GM12878 (cell line): Measurements from ENCODE around the gene GRIK4. TPM values are rescaled to one million over a fixed set of nuclear protein-coding genes. Genes with fewer than 3 reads are reported as not detected.
A peak's percentile ranks its signal among the peaks of the same experiment; 100 is the strongest.

Experiments used
- ATF2 ChIP-seq: IDR thresholded peaks from 2 replicates; pipeline ENCODE4 v1.6.1; 2012; ENCODE audit warnings: low read length, inconsistent platforms
- BCLAF1 ChIP-seq: fragments of 450-650 bp; IDR thresholded peaks from 2 replicates; pipeline ENCODE4 v1.6.1; 2017; ENCODE audit warnings: antibody characterized with exemption, mild to moderate bottlenecking, moderate library complexity
- DPF2 ChIP-seq: fragments of 450-650 bp; IDR thresholded peaks from 2 replicates; pipeline ENCODE4 v1.6.1; 2017; ENCODE audit warnings: mild to moderate bottlenecking
- E2F8 ChIP-seq: fragments of 450-650 bp; IDR thresholded peaks from 2 replicates; pipeline ENCODE4 v1.6.1; 2018; ENCODE audit warnings: mild to moderate bottlenecking, low read depth, moderate library complexity; ENCODE audit not compliant: partially characterized antibody
- ETV6 ChIP-seq, 2 experiments: fragments of 450-650 bp in 1 of 2; IDR thresholded peaks in 1 of 2; conservative IDR thresholded peaks in 1 of 2; 2 replicates each; pipeline ENCODE4 v1.6.1; 2014; ENCODE audit warnings: antibody characterized with exemption in 1 of 2, borderline replicate concordance in 1 of 2, low read depth in 1 of 2, mild to moderate bottlenecking in 1 of 2, moderate library complexity in 1 of 2
- FOXK2 ChIP-seq: fragments of 450-650 bp; IDR thresholded peaks from 2 replicates; pipeline ENCODE4 v1.6.1; 2017; ENCODE audit warnings: mild to moderate bottlenecking, moderate library complexity
- IRF4 ChIP-seq: IDR thresholded peaks from 2 replicates; pipeline ENCODE4 v1.6.1; 2011; ENCODE audit warnings: low read depth, low read length
- JUNB ChIP-seq: IDR thresholded peaks from 2 replicates; pipeline ENCODE4 v1.6.1; 2016; ENCODE audit warnings: antibody characterized with exemption, mild to moderate bottlenecking
- MTA3 ChIP-seq: IDR thresholded peaks from 2 replicates; pipeline ENCODE4 v1.6.1; 2012; ENCODE audit warnings: low read length, inconsistent platforms, borderline replicate concordance
- MYC ChIP-seq: IDR thresholded peaks from 2 replicates; pipeline ENCODE4 v1.6.1; 2011; ENCODE audit warnings: mild to moderate bottlenecking, low read length, moderate library complexity, inconsistent platforms; ENCODE audit not compliant: insufficient read depth, insufficient replicate concordance, insufficient read length, severe bottlenecking
- RFX5 ChIP-seq: IDR thresholded peaks from 2 replicates; pipeline ENCODE4 v1.6.1; 2011; ENCODE audit warnings: low read depth, low read length, improper control_type of control experiment
- RUNX3 ChIP-seq: IDR thresholded peaks from 2 replicates; pipeline ENCODE4 v1.6.1; 2012; ENCODE audit warnings: low read length, inconsistent platforms
- SMC3 ChIP-seq: IDR thresholded peaks from 2 replicates; pipeline ENCODE4 v1.6.1; 2011; ENCODE audit warnings: low read length, improper control_type of control experiment, borderline replicate concordance
- SRF ChIP-seq, 2 experiments: IDR thresholded peaks; 2 replicates each; pipeline ENCODE4 v1.6.1; 2011; ENCODE audit warnings: low read depth in 2 of 2, low read length in 2 of 2, mild to moderate bottlenecking in 1 of 2, moderate library complexity in 1 of 2
- WRNIP1 ChIP-seq: IDR thresholded peaks from 2 replicates; pipeline ENCODE4 v1.6.1; 2011; ENCODE audit warnings: low read depth, low read length, improper control_type of control experiment, borderline replicate concordance
- ZNF592 ChIP-seq: fragments of 450-650 bp; IDR thresholded peaks from 2 replicates; pipeline ENCODE4 v1.6.1; 2017; ENCODE audit warnings: mild to moderate bottlenecking, moderate library complexity
- polyA plus RNA-seq, 11 experiments: library from polyadenylated mRNA; depleted of rRNA in 4 of 11; unstranded in 6 of 11; stranded (reverse) in 5 of 11; fragments of >200 nt; fragmentation: Nextera tagmentation in 4 of 11; fragmentation: Illumina TruSeq in 1 of 11; extraction: Ambion mirVana in 4 of 11; extraction: Trizol in 1 of 11; gene quantifications; 1 replicate in 1 of 11; 2 replicates in 10 of 11; pipeline versions ENCODE4 v1.2.1 to v1.2.3, GENCODE V29; 2011 to 2016; ENCODE audit warnings: inconsistent platforms in 2 of 11, missing spikeins in 2 of 11, low read depth in 1 of 11
- total RNA-seq, 4 experiments: library from RNA; depleted of rRNA in 3 of 4; stranded (reverse); fragments of >200 nt in 3 of 4; fragmentation: Illumina TruSeq in 1 of 4; extraction: Trizol in 1 of 4; gene quantifications; 2 replicates each; pipeline versions ENCODE4 v1.2.1 to v1.2.3, GENCODE V29; 2013 to 2021

The GRIK4 gene
- total and polyA plus RNA-seq, 10 of the 15 experiments (the other 5 are each of a cell fraction or from before 2014, with no cell fraction given) = 0.33 to 3.6 (median 0.72) TPM

GRCh38 chr11:120612513-120613263 lies 101.1 kb downstream of the GRIK4 start (continued):
- no peak; a peak in 1 of 4 replicates for TF ChIP-seq ETV6 (conservative IDR thresholded peaks at IDR 0.05 in 1 of 2, IDR thresholded peaks at IDR 0.05 in 1 of 2; ENCODE audit: borderline replicate concordance in 1 of 2, low read depth in 1 of 2)
- peak; percentile 56; the same call in 1 of the 2 replicates for TF ChIP-seq MTA3
- 0 out of 4 replicates have a peak, but pooled peaks of 1 of the 2 experiments have one; percentile 50 for TF ChIP-seq SRF (IDR thresholded peaks at IDR 0.05; ENCODE audit: low read depth in 2 of 2, low read length in 2 of 2)
- TF ChIP-seq E2F8 = no peak
- peak; percentile 99 for TF ChIP-seq DPF2
- no peak for TF ChIP-seq RFX5
- TF ChIP-seq ZNF592 = no peak; the same call in 1 of the 2 replicates
- peak; percentile 84 for TF ChIP-seq RUNX3
- peak; percentile 6; the same call in 1 of the 2 replicates for TF ChIP-seq SMC3
- TF ChIP-seq MYC = no peak
- no peak for TF ChIP-seq BCLAF1
- TF ChIP-seq JUNB = peak; percentile 95
- TF ChIP-seq IRF4 = peak; percentile 99
- no peak for TF ChIP-seq WRNIP1
- TF ChIP-seq FOXK2 = peak; percentile 57; the same call in 1 of the 2 replicates
- 0 out of 2 replicates have a peak, but pooled peaks have one; percentile 49 for TF ChIP-seq ATF2
